GM12801 (cell line): ENCODE results near the gene CLIP2.

Experiments
- TF ChIP-seq, protein P1 (sequence below): IDR thresholded peaks from one replicate; pipeline ENCODE4 v1.5.1; 2011; ENCODE audit warnings: control low read depth; ENCODE audit not compliant: insufficient read length; ENCODE audit errors: extremely low read depth

The CLIP2 gene

DNA sequence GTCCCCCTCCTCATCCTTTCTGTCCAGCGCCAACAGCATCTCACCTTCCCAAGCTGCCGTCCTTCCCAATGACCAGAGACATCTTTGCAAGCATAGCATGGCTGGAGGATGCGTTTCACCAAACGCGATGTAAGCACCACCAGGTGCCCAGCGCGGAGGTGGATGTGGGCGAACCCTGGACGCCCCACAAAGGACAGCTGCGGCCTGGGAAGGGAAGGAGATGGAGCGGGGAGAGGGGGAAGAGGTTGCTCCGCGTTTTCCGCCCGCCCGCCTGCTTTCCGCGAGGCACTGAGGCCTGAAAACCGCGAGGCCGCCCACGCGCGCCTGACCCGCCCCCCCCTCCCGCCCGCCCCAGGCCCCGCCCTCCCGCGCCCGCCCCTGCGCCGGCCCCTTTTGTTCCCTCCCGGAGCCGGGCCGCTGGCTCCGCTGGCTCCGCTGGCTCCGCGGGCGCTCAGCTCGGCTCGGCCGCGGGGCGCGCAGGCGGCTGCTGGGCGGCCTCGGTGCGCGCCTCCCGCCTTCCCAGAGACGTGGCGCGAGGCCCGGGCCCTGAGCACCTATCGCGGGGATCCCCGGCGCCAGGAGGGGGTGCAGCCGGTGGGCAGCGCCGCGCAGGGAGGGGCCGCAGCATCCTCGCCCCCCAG lies at the start of gene CLIP2:
Gene CLIP2, plus strand, starts transcription at position 390 of the 641 bp plus-strand sequence. CDS start 28,140 bp downstream, outside the sequence.
- TF ChIP-seq, protein P1, sequence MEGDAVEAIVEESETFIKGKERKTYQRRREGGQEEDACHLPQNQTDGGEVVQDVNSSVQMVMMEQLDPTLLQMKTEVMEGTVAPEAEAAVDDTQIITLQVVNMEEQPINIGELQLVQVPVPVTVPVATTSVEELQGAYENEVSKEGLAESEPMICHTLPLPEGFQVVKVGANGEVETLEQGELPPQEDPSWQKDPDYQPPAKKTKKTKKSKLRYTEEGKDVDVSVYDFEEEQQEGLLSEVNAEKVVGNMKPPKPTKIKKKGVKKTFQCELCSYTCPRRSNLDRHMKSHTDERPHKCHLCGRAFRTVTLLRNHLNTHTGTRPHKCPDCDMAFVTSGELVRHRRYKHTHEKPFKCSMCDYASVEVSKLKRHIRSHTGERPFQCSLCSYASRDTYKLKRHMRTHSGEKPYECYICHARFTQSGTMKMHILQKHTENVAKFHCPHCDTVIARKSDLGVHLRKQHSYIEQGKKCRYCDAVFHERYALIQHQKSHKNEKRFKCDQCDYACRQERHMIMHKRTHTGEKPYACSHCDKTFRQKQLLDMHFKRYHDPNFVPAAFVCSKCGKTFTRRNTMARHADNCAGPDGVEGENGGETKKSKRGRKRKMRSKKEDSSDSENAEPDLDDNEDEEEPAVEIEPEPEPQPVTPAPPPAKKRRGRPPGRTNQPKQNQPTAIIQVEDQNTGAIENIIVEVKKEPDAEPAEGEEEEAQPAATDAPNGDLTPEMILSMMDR: no peak

DNA sequence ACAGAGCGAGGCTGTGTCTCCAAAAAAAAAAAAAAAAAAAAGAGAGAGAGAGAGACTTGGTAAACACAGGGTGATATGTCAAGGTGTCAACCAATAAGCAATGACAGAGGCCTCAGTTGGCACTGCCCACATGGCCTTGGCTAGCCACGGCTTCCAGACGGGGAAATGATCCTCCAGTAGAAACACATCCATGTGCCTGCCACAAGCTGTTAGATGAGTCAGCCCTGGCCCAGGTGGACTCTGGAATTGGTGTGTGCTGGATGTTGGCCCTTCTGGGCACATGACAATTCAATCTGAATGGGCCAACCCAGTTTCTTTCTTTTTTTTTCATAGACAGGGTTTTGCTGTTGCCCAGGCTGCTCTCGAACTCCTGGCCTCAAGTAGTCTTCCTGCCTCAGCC lies 48.7 kb upstream of the CLIP2 start:
- TF ChIP-seq, protein P1: no peak

DNA sequence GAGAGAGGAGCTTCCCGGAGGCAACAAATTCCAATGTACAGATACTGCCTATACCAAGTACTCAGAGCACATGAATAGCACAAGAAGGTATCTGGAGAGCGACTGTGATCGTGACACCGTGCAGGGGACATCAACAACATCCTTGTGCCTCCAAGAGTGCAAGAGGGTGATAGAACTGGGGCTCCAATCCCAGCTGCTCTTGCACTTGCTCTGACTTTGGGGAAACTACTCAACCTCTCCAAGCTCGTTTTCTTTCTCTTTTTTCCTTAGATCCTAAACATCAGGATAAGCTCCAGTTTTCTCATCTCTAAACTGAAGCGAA lies 47.1 kb upstream of the CLIP2 start:
- TF ChIP-seq, protein P1: no peak

DNA sequence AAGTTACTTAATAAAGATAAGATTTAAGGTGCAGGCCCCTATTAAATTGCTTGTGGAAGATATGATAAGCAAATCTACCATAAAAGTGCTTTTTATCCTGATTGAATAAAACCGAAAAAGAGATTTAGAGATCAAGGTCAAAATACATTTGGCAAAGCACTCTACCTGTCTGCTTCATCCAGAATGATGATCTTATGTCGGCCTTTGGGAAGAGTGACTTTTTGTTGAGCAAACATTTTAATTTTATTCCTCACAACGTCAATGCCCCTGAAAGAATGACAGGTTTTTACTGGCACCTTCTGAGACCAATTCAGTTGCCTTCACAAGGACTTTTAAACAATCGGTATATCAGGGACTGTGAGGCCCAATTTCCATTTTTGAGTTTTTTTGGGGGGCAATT lies 42.7 kb upstream of the CLIP2 start:
- TF ChIP-seq, protein P1: no peak

DNA sequence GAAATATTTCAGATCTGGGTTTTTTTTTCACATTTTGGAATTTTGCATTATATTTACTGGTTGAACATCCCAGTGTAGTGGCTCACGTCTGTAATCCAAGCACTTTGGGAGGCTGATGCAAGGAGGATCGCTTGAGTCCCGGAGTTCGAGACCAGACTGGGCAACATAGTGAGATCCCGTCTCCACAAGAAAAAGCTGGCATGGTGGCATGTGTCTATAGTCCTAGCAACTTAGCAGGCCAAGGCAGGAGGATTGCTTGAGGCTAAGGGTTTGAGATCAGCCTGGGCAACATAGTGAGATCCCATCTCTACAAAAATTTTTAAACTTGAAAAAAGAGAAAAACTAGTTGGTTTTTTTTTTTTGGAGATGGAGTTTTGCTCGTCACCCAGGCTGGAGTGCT lies 41.1 kb upstream of the CLIP2 start:
- TF ChIP-seq, protein P1: no peak

DNA sequence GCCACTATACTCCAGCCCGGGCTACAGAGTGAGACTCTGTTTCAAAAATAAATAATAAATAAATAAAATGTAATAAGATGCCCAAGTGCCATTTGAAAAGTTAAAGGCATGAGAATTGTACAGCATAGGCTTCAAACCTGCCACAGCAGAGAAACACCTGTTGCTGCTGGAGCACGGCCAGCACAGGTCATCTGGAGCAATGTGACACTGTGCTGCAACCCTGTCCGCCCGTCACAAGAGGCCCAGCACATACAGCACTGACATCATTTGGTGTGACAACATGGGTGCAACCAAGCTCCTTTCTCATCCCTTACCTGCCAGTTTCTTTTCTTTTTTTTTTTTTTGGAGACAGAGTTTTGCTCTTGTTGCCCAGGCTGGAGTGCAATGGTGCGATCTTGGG lies 36.3 kb upstream of the CLIP2 start:
- TF ChIP-seq, protein P1: no peak

DNA sequence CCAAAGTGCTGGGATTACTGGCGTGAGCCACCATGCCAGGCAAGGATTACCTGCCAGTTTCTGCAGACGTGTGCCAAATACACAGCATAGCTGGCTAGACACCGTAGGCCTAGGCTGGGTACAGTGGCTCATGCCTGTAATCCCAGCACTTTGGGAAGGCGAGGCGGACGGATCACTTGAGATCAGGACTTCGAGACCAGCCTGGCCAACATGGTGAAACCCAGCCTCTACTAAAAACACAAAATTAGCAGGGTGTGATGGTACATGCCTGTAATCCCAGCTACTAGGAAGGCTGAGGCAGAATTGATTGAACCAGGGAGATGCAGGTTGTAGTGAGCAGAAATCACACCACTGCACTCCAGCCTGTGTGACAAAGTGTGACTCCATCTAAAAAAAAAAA lies 35.9 kb upstream of the CLIP2 start:
- TF ChIP-seq, protein P1: no peak

DNA sequence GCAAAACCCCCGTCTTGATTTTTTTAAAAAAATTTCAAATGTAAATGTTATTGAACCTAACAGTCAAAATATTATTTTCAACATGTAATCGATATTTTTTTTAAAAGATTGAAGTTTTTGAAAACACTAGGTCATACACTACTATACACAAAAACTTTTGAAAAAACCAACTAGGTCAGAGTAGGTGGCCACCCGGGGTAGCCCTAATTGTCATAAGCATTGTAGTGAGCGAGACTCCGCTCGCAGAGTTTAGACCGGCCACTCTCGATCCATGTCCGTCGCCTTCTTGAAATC lies 35.4 kb upstream of the CLIP2 start:
- TF ChIP-seq, protein P1: no peak
